OCI-LY7 (cell line): ENCODE measurements around the gene SMG6.

Source experiments
- CTCF ChIP-seq: fragments of 200-600 bp; sonication (generic); conservative IDR thresholded peaks from 2 replicates; pipeline ENCODE4 v1.5.1; 2014; ENCODE audit warnings: mild to moderate bottlenecking, antibody characterized with exemption, low read length, moderate library complexity, mixed read lengths
- EZH2phosphoT487 ChIP-seq: fragments of 200-600 bp; sonication (generic); IDR thresholded peaks from 2 replicates; pipeline ENCODE4 v1.6.1; 2018; ENCODE audit warnings: low read depth, borderline replicate concordance, mild to moderate bottlenecking, mixed run types, antibody characterized with exemption, low read length, moderate library complexity, mixed read lengths

GRCh38 chr17:2181897-2182448, 121.6 kb downstream of the SMG6 start:
- TF ChIP-seq CTCF (no peak), EZH2phosphoT487 (no peak)
